Heart left ventricle (tissue), 16 donors: ENCODE measurements around the gene SCAF1. TPM values are rescaled to one million over a fixed set of nuclear protein-coding genes. Genes with fewer than 3 reads are reported as not detected.

Experiments used
- ATAC-seq, 4 donors: fragments of 200-7000 bp; cut with Tn5 transposase; one replicate each; pipeline ENCODE4 v1.9.1; 2020 to 2022; ENCODE audit warnings: moderate library complexity in 4 of 4, mild to moderate bottlenecking in 3 of 4, moderate number of reproducible peaks in 1 of 4
- DNase-seq, 5 donors: peaks; one replicate each; pipeline ENCODE4 v3.0.0-alpha.2; 2020
- H3K27ac ChIP-seq, 12 donors: fragments of 200-600 bp; sonication (generic) in 4 of 12; one replicate each; pipeline versions ENCODE4 v1.5.0 to v1.8.0; 2016 to 2022; ENCODE audit warnings: mild to moderate bottlenecking in 2 of 12
- H3K27me3 ChIP-seq, 9 donors: fragments of 200-600 bp; sonication (generic) in 2 of 9; one replicate each; pipeline versions ENCODE4 v1.5.1 to v1.8.0; 2016 to 2022; ENCODE audit warnings: mild to moderate bottlenecking in 3 of 9
- H3K36me3 ChIP-seq, 9 donors: fragments of 200-600 bp; sonication (generic) in 2 of 9; one replicate each; pipeline versions ENCODE4 v1.5.0 to v1.8.0; 2018 to 2022; ENCODE audit warnings: mild to moderate bottlenecking in 2 of 9
- H3K4me1 ChIP-seq, 12 donors: fragments of 200-600 bp; sonication (generic) in 4 of 12; one replicate each; pipeline versions ENCODE4 v1.5.0 to v1.8.0; 2016 to 2022; ENCODE audit warnings: mild to moderate bottlenecking in 3 of 12
- H3K4me3 ChIP-seq, 12 donors: fragments of 200-600 bp; sonication (generic) in 4 of 12; one replicate each; pipeline versions ENCODE4 v1.5.0 to v1.8.0; 2017 to 2022; ENCODE audit warnings: mild to moderate bottlenecking in 9 of 12, moderate library complexity in 4 of 12
- H3K9me3 ChIP-seq, 12 donors: fragments of 200-600 bp; sonication (generic) in 4 of 12; one replicate each; pipeline versions ENCODE4 v1.5.0 to v1.8.0; 2016 to 2022; ENCODE audit warnings: mild to moderate bottlenecking in 1 of 12
- POLR2A ChIP-seq, 2 donors: fragments of 450-650 bp; IDR thresholded peaks; one replicate each; pipeline ENCODE4 v1.6.1; 2017; ENCODE audit warnings: antibody characterized with exemption in 2 of 2, mild to moderate bottlenecking in 2 of 2, moderate library complexity in 2 of 2
- WGBS, 4 donors: extraction: QIAGEN DNeasy Blood & Tissue Kit in 2 of 4; methylation state at CpG; one replicate each; pipeline versions ENCODE4 v1.1.5 to v1.1.7; 2013 to 2018; 5-methylcytosine and 5-hydroxymethylcytosine counted together
- intact Hi-C, 10 donors: fragments of 100-400 bp; cut with DNase I; formaldehyde crosslinking; loops; one replicate each; pipeline versions ENCODE4 v1.11.1 to v1.14.2; 2022
- polyA plus RNA-seq, 2 donors: library from polyadenylated mRNA; stranded (reverse); fragments of 200-250 nt; gene quantifications; one replicate each; pipeline ENCODE4 v1.2.3, GENCODE V29; 2013
- total RNA-seq, 9 donors: library from RNA; depleted of rRNA in 2 of 9; stranded (reverse); fragments of >200 nt in 2 of 9; fragmentation: NEBNext Ultra II Directional in 3 of 9; extraction: Animal tissue kit (Norgen Biotek cat#: 25700) in 3 of 9; gene quantifications; one replicate each; pipeline versions ENCODE4 v1.1.0 to v1.2.4, GENCODE V29; 2016 to 2023
- TF ChIP-seq, protein P1 (sequence below), 12 donors: fragments of 200-600 bp; sonication (generic) in 4 of 12; IDR thresholded peaks; one replicate each; pipeline versions ENCODE4 v1.5.0 to v1.8.0; 2018 to 2022; ENCODE audit warnings: antibody characterized with exemption in 12 of 12, mild to moderate bottlenecking in 5 of 12
- donor health status: ischemic (EF 13 %, LVEDD 7.1; RV severe dilation, severe dysfunction).
- donor health status: healthy with polysubstance abuse.
- donor health status: DM: no; HTN: yes; CAD: no.
- donor health status: DM: no; HTN: no; CAD: no.
- donor health status: ischemic (EF 25% LVEDD 6.9; RV normal size, moderate dysfunction).
- donor health status: ischemic (EF 25% LVEDD 5.7; RV mildly dilated, moderate dysfunction).
- donor health status: healthy.
- donor health status: DM: yes; HTN: yes; CAD: no.
- donor health status: ischemic (EF 35%, LVEDD 5.7; RV mildly dilated, moderate dysfunction).
- donor health status: nonischemic (EF 11% LVEDD 7.7; RV severe dilation, severe dysfunction).
- donor health status: DM: yes; HTN: yes; CAD: no.
- donor health status: PGD.
- donor health status: ischemic (EF 29% LVEDD 5.4; RV normal size, mild dysfunction).
- donor health status: nonischemic (EF 23%, LVEDD 6.1; RV moderate dilation, normal function).

Gene SCAF1
- total and polyA plus RNA-seq, 11 donors, result 24.5 to 52.8 (median 44.0) TPM

DNA sequence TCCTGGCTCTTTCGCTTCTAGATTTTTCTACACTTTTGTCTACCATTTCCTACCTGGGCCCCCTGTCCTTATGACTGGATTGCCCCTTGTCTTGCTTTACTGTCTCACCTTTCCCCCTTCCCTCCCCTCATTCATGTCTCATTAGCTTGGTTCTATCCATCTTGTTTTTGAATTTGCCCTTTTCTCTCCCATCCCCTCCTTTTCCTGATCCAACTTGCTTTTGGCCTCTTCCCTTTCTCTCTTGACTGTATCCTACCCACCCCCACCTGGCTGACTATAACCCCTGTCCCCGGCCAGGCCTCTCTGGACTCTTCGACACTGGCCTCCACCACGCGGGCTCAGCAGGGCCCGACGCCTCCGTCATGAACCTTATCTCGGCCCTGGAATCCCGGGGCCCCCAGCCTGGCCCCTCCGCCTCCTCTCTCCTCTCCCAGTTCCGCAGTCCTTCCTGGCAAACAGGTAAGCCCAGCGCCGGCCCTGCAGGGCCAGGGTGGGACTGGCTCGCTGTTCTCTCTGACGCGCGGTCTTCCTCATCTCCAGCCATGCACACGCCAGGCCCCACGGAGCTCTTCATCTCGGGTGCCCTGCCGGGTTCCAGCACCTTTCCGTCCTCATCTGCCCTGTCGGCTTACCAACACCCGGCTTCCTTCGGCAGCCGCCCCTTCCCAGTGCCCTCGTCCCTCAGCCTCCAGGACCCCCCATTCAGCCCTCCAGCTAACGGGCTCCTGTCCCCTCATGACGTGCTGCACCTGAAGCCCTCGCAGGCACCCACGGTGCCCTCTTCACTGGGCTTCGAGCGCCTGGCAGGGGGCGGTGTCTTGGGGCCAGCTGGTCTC lies 47.6 kb upstream of the SCAF1 start:
- Histone ChIP-seq H3K9me3 (no peaks in the 10 kb centered on the region), H3K4me3 (peak overlapping the region in 1 of 12 donors; percentile 77), H3K4me1 (peaks cover 5 to 35% (median 20%) of the 10 kb centered on the region in 12 donors), H3K27me3 (no peaks in the 10 kb centered on the region), H3K27ac (peak overlapping the region in 5 of 12 donors; percentile 30 to 96 (median 66)), H3K36me3 (peaks cover 0 to 57% (median 52%) of the 10 kb centered on the region in 9 donors)
- WGBS, 4 donors, result 78 to 88% (median 83%) methylated on average over 35 of the region's 35 CpGs
- ATAC-seq, result no peak
- DNase-seq, result no peak
- TF ChIP-seq POLR2A (IDR thresholded peaks at IDR 0.05), result no peak
- TF ChIP-seq, protein P1, sequence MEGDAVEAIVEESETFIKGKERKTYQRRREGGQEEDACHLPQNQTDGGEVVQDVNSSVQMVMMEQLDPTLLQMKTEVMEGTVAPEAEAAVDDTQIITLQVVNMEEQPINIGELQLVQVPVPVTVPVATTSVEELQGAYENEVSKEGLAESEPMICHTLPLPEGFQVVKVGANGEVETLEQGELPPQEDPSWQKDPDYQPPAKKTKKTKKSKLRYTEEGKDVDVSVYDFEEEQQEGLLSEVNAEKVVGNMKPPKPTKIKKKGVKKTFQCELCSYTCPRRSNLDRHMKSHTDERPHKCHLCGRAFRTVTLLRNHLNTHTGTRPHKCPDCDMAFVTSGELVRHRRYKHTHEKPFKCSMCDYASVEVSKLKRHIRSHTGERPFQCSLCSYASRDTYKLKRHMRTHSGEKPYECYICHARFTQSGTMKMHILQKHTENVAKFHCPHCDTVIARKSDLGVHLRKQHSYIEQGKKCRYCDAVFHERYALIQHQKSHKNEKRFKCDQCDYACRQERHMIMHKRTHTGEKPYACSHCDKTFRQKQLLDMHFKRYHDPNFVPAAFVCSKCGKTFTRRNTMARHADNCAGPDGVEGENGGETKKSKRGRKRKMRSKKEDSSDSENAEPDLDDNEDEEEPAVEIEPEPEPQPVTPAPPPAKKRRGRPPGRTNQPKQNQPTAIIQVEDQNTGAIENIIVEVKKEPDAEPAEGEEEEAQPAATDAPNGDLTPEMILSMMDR (IDR thresholded peaks at IDR 0.05), result no peak
- intact Hi-C loops, result loop anchor here in 7 of 10 donors (5.0 to 10.0 kb wide), 4 partner anchors 43 to 83 kb away; partner anchors contain the start of gene PRMT1 (in 3 of the 7)

DNA sequence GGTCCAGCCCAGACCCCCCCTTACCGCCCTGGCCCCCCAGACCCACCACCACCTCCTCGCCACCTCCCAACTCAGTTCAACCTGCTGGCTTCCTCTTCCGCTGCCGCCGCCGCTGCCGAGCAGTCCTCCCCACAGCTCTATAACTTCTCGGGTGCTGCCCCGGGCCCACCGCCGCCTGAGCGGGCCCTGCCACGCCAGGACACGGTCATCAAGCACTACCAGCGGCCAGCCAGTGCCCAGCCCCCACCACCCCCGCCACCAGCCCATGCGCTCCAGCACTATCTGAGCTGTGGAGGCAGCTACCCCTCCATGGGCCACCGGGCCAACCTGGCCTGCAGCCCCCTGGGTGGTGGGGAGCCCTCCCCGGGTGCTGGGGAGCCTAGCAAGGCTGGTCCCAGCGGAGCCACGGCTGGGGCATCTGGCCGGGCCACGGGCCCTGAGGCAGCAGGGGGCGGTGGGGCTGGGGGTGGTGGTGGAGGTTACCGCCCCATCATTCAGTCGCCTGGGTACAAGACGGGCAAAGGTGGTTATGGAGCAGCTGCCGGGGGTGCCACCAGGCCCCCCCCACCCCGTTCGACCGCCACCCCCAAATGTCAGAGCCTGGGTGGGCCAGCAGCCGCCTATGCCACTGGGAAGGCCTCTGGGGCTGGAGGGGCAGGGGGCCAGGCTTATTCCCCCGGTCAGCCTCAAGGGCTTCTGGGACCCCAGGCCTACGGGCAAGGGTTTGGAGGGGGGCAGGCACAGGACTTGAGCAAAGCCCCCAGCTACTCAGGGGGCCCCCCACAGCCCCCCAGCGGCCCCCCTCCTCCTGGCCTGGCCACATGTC lies 46.8 kb upstream of the SCAF1 start:
- Histone ChIP-seq H3K9me3 (no peaks in the 10 kb centered on the region), H3K4me3 (no peak overlapping the region), H3K4me1 (peaks cover 5 to 28% (median 20%) of the 10 kb centered on the region in 12 donors), H3K27ac (no peak overlapping the region), H3K36me3 (peaks cover 0 to 65% (median 60%) of the 10 kb centered on the region in 9 donors), H3K27me3 (no peaks in the 10 kb centered on the region)
- intact Hi-C loops, result loop anchor here in 8 of 10 donors (5.0 to 10.0 kb wide), 4 partner anchors 42 to 82 kb away; partner anchors contain the start of gene PRMT1 (in 3 of the 8)
- no peak for ATAC-seq
- DNase-seq, result peak in 1 of 5 donors; percentile 37
- TF ChIP-seq, protein P1 (IDR thresholded peaks at IDR 0.05), result no peak
- no peak for TF ChIP-seq POLR2A (IDR thresholded peaks at IDR 0.05)
- WGBS, 4 donors, result 93 to 95% (median 93%) methylated on average over 16 to 35 of the region's 35 CpGs

DNA sequence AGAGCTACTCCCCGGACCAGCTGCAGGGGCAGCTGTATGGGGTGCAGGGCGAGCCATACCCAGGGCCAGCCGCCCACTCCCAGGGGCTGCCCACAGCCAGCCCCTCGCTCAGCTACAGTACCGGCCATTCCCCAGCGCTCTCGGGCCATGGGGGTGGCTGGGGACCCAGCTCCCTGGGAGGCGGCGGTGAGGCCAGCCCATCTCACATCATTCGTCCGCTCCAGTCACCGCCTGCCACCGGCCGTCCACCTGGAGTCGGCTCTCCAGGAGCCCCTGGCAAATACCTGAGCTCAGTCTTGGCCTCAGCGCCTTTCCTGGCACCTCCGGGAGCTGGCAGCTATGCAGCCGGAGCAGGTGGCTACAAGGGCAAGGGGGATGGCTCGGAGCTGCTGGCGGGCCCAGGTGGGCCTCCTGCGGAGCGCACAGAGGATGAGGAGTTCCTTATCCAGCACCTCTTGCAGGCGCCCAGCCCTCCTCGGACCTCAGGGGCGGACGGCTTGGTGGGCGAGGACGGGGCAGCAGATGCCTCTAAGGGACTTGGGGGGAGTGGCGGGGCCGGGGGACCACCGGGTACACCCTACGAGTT lies 46.1 kb upstream of the SCAF1 start:
- ATAC-seq (no peak), DNase-seq (no peak)
- Histone ChIP-seq H3K4me3 (no peak overlapping the region), H3K27me3 (no peaks in the 10 kb centered on the region), H3K9me3 (no peaks in the 10 kb centered on the region), H3K27ac (no peak overlapping the region), H3K4me1 (peaks cover 5 to 23% (median 20%) of the 10 kb centered on the region in 12 donors), H3K36me3 (peaks cover 0 to 73% (median 66%) of the 10 kb centered on the region in 9 donors)
- TF ChIP-seq, protein P1 (IDR thresholded peaks at IDR 0.05), result no peak
- no peak for TF ChIP-seq POLR2A (IDR thresholded peaks at IDR 0.05)
- intact Hi-C loops, result loop anchor here in 2 of 10 donors (5.0 to 10.0 kb wide), 2 partner anchors 41 to 79 kb away; partner anchors contain the start of gene PRMT1 (in 1 of the 2)
- WGBS, 4 donors, result 93 to 95% (median 95%) methylated on average over 25 to 32 of the region's 32 CpGs
